PC-9 (cell line): ENCODE data around the gene TLCD3B. TPM values are rescaled to one million over a fixed set of nuclear protein-coding genes. Genes with fewer than 3 reads are reported as not detected.

ENCODE experiments used
- BruUV-seq: library from RNA; stranded (reverse); fragments of 400-500 nt; replicated peaks from 2 replicates; lab custom pipeline; 2021; lab: Mats Ljungman, UMichigan
- CTCF ChIA-PET: fragments of 300-600 bp; sonication (Branson Sonifier 250); formaldehyde crosslinking; loops from one replicate; lab custom pipeline; 2022; ENCODE audit warnings: antibody characterized with exemption; lab: Charles Lee
- POLR2A ChIA-PET: fragments of 300-600 bp; sonication (Branson Sonifier 250); formaldehyde crosslinking; loops from one replicate; lab custom pipeline; 2022; ENCODE audit warnings: antibody characterized with exemption; ENCODE audit not compliant: unreplicated experiment; lab: Charles Lee
- DNase-seq, 2 experiments: peaks; one replicate each; pipeline versions ENCODE4 v3.0.0 to v3.0.0-alpha.2; 2015 to 2022; ENCODE audit warnings: mixed read lengths in 1 of 2
- H2AFZ ChIP-seq: fragments of 200-600 bp; sonication (generic); 2 replicates; pipeline ENCODE4 v1.8.1; 2017; ENCODE audit warnings: antibody characterized with exemption
- H3F3A ChIP-seq: fragments of 200-600 bp; sonication (generic); 2 replicates; pipeline ENCODE4 v1.8.1; 2017; ENCODE audit warnings: antibody characterized with exemption, mild to moderate bottlenecking, low read depth; ENCODE audit not compliant: insufficient read depth
- H3K27ac ChIP-seq: fragments of 200-600 bp; sonication (generic); 2 replicates; pipeline ENCODE4 v1.6.1; 2016; ENCODE audit warnings: mixed run types
- H3K27me3 ChIP-seq: fragments of 200-600 bp; sonication (generic); 2 replicates; pipeline ENCODE4 v1.6.1; 2016; ENCODE audit warnings: low read depth, mixed run types; ENCODE audit not compliant: insufficient read depth
- H3K36me3 ChIP-seq: fragments of 200-600 bp; sonication (generic); 2 replicates; pipeline ENCODE4 v1.6.1; 2016; ENCODE audit warnings: low read depth, mixed run types
- H3K4me1 ChIP-seq: fragments of 200-600 bp; sonication (generic); replicated peaks from 2 replicates; pipeline ENCODE4 v1.6.1; 2016; ENCODE audit warnings: mixed run types; ENCODE audit not compliant: insufficient read depth
- H3K4me2 ChIP-seq: fragments of 200-600 bp; sonication (generic); 2 replicates; pipeline ENCODE4 v1.6.1; 2017; ENCODE audit warnings: mixed run types
- H3K4me3 ChIP-seq: fragments of 200-600 bp; sonication (generic); 2 replicates; pipeline ENCODE4 v1.6.1; 2016; ENCODE audit warnings: mixed run types
- H3K79me2 ChIP-seq: fragments of 200-600 bp; sonication (generic); 2 replicates; pipeline ENCODE4 v1.6.1; 2017; ENCODE audit warnings: low read depth, mixed run types
- H3K9me2 ChIP-seq: fragments of 200-600 bp; sonication (generic); 2 replicates; pipeline ENCODE4 v1.8.1; 2017; ENCODE audit warnings: mild to moderate bottlenecking; ENCODE audit not compliant: insufficient read depth
- H3K9me3 ChIP-seq: fragments of 200-600 bp; sonication (generic); 2 replicates; pipeline ENCODE4 v1.8.1; 2016; ENCODE audit warnings: low read depth; ENCODE audit not compliant: insufficient read depth
- H4K20me1 ChIP-seq: fragments of 200-600 bp; sonication (generic); 2 replicates; pipeline ENCODE4 v1.8.1; 2017; ENCODE audit not compliant: insufficient read depth
- EZH2 ChIP-seq: fragments of 200-600 bp; sonication (generic); IDR thresholded peaks from 2 replicates; pipeline ENCODE4 v1.8.0; 2017; ENCODE audit warnings: antibody characterized with exemption, low read depth
- intact Hi-C: fragments of 100-400 bp; cut with micrococcal nuclease; formaldehyde crosslinking; loops from one replicate; pipeline ENCODE4 v1.10.0; 2022; ENCODE audit not compliant: unreplicated experiment
- total RNA-seq: library from RNA; stranded (reverse); gene quantifications from 2 replicates; pipeline ENCODE4 v1.2.3, GENCODE V29; 2021
- TF ChIP-seq, protein P1 (sequence below): fragments of 200-600 bp; sonication (generic); conservative IDR thresholded peaks from 2 replicates; pipeline ENCODE4 v1.6.1; 2017; ENCODE audit warnings: mixed run types, antibody characterized with exemption, mild to moderate bottlenecking, moderate library complexity

Gene TLCD3B
- total RNA-seq, 1 experiment from 2014 or later: 5.8 TPM

DNA sequence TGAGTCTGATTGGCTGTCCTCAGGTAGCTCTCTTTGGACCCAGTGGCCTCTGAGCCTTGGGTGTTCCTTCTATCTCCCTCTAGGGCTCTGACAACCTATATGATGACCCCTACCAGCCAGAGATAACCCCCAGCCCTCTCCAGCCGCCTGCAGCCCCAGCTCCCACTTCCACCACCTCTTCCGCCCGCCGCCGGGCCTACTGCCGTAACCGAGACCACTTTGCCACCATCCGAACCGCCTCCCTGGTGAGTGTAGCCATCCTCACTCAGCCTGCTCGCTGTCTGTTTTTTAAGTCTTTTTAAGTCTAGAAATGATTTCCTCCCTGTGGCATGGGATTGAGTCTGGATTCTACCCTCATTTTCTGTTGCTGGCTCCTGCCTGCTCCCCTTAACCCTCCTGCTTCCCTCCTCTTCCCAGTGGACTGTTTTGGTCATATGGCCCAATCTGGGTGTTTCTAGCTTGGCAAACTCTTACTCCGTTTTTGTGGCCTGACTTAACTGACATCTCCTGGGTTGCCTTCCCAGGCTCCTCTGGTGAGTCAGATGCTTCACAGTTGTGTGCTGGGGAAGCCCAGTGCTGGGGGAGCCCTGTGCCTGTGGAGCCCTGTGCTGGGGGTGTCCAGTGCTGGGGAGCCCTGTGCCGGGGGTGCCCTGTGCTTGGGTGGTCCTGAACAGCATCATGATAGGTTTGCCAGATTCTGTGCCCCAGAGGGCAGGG, 47.5 kb downstream of the TLCD3B start:
- Histone ChIP-seq H3K4me3 (no peak overlapping the region), H3K27me3 (no peaks in the 10 kb centered on the region), H3K4me1 (no peaks in the 10 kb centered on the region), H2AFZ (no peak overlapping the region), H4K20me1 (no peaks in the 10 kb centered on the region), H3K27ac (no peak overlapping the region), H3K9me3 (no peaks in the 10 kb centered on the region), H3K79me2 (no peaks in the 10 kb centered on the region), H3K36me3 (peaks cover 53% of the 10 kb centered on the region), H3F3A (0 out of 2 replicates have a peak, but pooled peaks cover 4% of the 10 kb centered on the region), H3K4me2 (no peak overlapping the region), H3K9me2 (no peaks in the 10 kb centered on the region)
- DNase-seq: no peak
- TF ChIP-seq, protein P1, sequence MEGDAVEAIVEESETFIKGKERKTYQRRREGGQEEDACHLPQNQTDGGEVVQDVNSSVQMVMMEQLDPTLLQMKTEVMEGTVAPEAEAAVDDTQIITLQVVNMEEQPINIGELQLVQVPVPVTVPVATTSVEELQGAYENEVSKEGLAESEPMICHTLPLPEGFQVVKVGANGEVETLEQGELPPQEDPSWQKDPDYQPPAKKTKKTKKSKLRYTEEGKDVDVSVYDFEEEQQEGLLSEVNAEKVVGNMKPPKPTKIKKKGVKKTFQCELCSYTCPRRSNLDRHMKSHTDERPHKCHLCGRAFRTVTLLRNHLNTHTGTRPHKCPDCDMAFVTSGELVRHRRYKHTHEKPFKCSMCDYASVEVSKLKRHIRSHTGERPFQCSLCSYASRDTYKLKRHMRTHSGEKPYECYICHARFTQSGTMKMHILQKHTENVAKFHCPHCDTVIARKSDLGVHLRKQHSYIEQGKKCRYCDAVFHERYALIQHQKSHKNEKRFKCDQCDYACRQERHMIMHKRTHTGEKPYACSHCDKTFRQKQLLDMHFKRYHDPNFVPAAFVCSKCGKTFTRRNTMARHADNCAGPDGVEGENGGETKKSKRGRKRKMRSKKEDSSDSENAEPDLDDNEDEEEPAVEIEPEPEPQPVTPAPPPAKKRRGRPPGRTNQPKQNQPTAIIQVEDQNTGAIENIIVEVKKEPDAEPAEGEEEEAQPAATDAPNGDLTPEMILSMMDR: no peak
- no peak for TF ChIP-seq EZH2
- intact Hi-C loops: no loop called here
- BruUV-seq: no TSS peak
- ChIA-PET POLR2A (no interaction called here), CTCF (no interaction called here)

DNA sequence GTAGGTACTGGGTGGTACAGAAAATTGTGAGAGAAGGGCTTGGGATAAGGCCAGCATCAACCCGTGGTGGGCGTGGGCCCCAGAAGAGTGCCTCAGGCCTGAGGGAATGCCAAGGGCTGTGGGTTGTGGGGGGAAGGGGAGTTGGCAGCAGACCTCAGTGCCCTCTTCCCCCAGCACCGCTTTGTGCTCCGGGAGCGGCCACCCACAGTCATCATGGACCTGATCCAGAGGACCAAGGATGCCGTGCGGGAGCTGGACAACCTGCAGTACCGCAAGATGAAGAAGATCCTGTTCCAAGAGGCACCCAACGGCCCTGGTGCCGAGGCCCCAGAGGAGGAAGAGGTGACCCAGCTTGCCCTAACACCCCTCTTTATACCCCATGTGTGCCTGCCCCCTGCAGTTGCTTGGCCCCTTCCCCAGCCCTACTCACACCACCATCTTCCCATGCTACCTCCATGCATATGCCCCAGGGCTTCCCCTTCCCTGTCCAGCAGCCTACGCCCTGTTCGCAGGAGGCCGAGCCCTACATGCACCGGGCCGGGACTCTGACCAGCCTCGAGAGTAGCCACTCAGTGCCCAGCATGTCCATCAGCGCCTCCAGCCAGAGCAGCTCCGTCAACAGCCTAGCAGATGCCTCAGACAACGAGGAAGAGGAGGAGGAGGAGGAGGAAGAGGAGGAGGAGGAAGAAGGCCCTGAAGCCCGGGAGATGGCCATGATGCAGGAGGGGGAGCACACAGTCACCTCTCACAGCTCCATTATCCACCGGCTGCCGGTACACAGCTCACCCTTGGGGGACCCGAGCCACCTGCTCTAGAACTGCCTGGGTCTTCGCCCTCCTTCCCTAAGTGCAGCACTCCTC, 48.3 kb downstream of the TLCD3B start:
- CTCF ChIA-PET: no interaction called here
- 0 out of 2 replicates have a peak, but pooled peaks cover 4% of the 10 kb centered on the region for H3F3A ChIP-seq
- no TSS peak for BruUV-seq
- H3K4me2 ChIP-seq: no peak overlapping the region
- DNase-seq: no peak
- H3K9me3 ChIP-seq: no peaks in the 10 kb centered on the region
- no peak overlapping the region for H3K4me3 ChIP-seq
- intact Hi-C loops: no loop called here
- H3K27ac ChIP-seq: no peak overlapping the region
- H3K79me2 ChIP-seq: peaks cover 2% of the 10 kb centered on the region; the same call in 1 of the 2 replicates
- H3K27me3 ChIP-seq: no peaks in the 10 kb centered on the region
- no peak overlapping the region for H2AFZ ChIP-seq
- peaks cover 56% of the 10 kb centered on the region for H3K36me3 ChIP-seq
- H3K9me2 ChIP-seq: no peaks in the 10 kb centered on the region
- H3K4me1 ChIP-seq: no peaks in the 10 kb centered on the region
- POLR2A ChIA-PET: no interaction called here
- TF ChIP-seq, protein P1: no peak
- no peak for TF ChIP-seq EZH2
- H4K20me1 ChIP-seq: no peaks in the 10 kb centered on the region

GRCh38 chr16:29978564-29979270, 52.4 kb downstream of the TLCD3B start:
- Histone ChIP-seq H3K4me1 (peaks cover 19% of the 10 kb centered on the region), H3K79me2 (peaks cover 41% of the 10 kb centered on the region), H3K9me3 (no peaks in the 10 kb centered on the region), H3F3A (no peaks in the 10 kb centered on the region), H3K4me3 (no peak overlapping the region), H3K27me3 (no peaks in the 10 kb centered on the region), H3K4me2 (no peak overlapping the region), H3K9me2 (no peaks in the 10 kb centered on the region), H4K20me1 (peaks cover 21% of the 10 kb centered on the region; the same call in 1 of the 2 replicates), H2AFZ (no peak overlapping the region), H3K27ac (no peak overlapping the region), H3K36me3 (peaks cover 40% of the 10 kb centered on the region)
- intact Hi-C loops: no loop called here
- TF ChIP-seq EZH2: no peak
- TF ChIP-seq, protein P1: no peak
- no peak for DNase-seq
- BruUV-seq: no TSS peak
- POLR2A ChIA-PET: interaction anchor here (0.5 kb wide), 1 partner anchor 17 kb away, joined by 3 read pairs; the partner anchor contains the start of gene TMEM219
- CTCF ChIA-PET: interaction anchor here (0.5 kb wide), 1 partner anchor 39 kb away, joined by 5 read pairs; no protein-coding TSS in a partner anchor
